NCI-H2196 treated with DMSO at 0.1 percent for 48 hours (cell line): ENCODE results near the gene MCTP2.

ENCODE experiments used
- DNase-seq: peaks from one replicate; lab custom pipeline; 2025; ENCODE audit not compliant: unreplicated experiment; lab: John Stamatoyannopoulos, UW

MCTP2 gene

DNA sequence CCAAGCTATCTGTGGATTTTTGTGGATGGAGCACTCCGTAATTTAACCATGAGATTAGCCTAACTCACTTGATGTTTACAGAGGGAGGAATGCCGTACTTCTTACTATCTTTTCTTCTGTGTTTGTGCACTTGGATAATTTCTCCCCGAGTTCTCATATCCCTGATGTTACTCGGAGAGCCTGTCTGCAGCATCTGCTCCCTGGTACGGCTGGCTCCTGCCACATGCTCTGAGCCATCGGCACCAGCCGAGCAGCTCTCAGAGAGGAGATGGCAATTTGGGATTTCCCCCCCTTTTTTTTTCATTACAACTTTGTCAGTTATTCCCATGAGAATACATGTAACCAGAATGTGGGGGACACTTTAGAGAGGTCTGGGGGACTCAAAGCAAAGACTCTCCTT is 155.0 kb downstream of the MCTP2 start:
- DNase-seq = no peak

DNA sequence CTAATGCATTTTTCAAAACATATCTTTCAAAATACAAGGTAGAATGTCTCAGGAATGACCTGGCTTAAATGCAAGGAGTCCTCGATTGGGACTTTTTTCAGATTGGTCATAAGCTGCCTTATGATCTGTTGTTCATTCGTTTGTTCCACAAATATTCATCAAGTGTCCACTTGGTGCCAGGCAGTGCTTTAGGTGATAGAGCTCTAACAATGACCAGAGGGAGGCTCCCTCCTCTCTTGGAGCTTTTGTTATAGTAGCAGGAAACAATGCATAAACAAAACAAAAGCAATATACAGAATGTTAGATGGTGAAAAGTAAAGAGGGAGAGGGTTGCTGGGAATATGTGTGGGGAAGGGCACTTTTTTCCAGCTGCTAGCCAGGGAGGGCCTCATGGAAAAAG is 156.1 kb downstream of the MCTP2 start:
- DNase-seq = no peak

GRCh38 chr15:94387849-94388441 is 156.6 kb downstream of the MCTP2 start:
- DNase-seq = no peak

- no peak for DNase-seq
These were observed 164.3 kb downstream of the MCTP2 start for GRCh38 chr15:94395640-94396039.

DNA sequence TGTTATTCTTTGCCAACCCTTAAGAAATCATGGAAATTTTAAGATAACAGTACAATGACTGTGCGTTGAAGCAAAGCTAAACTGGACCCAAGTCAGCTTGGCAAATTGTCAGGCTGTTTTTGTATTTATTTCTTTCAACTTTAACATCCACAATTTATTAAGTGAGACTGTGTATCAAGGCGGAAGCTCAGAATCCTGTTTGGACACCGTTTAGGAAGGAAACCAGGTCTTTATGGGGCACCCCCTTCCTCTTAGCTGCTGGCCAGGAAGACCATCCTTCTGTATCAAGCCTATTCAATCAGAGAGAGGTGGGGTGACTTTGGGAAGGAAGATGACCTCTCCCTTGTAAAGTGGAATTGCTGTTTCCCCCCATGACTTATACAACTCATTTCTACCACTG is 166.0 kb downstream of the MCTP2 start:
- DNase-seq = no peak

DNA sequence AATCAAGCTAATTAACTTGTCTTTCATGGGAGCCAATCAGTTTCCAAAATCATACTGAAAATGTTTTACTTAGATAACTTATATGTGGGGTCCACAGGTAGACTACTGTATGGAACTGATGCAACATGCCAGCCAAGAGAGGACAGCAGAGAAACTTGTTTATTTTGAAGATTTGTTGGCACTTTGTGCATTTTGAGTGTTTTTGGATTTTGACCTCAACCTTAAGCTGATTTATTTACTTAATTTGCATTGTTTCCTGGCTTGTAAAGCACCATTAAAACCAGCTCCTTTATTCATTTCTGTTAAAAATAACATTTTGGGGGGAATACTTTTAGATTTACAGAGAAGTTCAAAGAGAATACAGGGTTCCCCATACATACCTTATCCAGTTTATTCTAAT is 166.6 kb downstream of the MCTP2 start:
- DNase-seq = no peak

DNA sequence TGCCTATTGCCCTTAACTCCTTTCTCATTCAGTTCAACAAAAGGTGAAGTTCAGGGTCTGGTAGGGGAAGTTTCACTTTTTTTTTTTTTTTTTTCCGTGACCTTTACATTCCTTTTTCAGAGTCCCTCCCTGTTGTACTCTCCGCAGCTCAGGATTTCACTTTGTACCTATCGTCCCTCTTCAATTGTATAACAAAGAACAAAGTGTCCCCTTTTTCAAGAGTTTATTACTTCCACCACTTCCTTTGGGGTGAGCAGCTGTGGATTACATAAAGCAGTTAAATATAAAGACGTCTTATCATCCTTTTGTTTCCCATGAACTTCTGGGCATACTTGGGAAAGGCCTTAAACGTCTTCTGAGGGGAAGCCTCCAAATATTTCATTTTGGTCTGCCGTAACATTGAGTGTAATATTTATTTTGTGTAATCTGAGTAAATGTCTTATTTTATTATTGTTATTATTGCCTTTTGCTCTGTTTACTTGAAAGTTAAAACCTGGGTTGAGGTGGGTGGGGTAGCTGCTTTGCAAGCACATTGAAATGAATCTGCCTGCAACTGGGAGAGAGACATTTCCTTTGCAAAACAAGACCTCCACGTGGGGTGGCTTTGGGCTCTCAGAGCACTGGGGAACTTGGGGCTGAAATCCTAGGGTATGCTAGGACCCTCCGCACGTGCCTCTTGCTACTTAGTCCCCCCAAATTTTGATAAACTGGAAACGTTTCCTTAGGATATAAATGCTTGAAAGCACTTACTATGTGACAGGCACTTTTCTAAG is 169.4 kb downstream of the MCTP2 start:
- no peak for DNase-seq

- no peak for DNase-seq
These were observed 172.0 kb downstream of the MCTP2 start for GRCh38 chr15:94403331-94403730.

GRCh38 chr15:94404733-94405283 is 173.4 kb downstream of the MCTP2 start:
- no peak for DNase-seq

DNA sequence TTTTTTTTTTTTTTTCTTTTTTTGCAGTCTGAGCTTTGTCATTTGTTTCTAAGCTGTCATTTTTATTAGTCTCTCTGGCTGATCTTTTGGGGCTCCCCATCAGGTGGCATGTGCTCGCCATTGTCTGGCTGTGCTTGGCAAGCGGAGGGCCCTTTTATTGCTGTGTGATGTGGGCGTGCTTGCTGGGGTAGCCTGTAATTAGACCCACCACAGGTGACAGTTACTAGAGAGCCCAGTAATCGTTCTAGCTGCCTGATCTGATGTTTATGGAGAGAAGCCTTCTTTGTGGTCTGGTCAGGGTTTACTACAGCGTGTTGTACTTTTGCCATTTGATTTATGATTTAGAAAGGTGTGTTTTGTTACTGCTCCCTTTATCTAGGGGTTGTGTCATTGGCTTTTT is 179.9 kb downstream of the MCTP2 start:
- no peak for DNase-seq

- no peak for DNase-seq
These were observed 180.5 kb downstream of the MCTP2 start for GRCh38 chr15:94411846-94412245.

GRCh38 chr15:94412979-94413746 is 181.8 kb downstream of the MCTP2 start:
- no peak for DNase-seq

DNA sequence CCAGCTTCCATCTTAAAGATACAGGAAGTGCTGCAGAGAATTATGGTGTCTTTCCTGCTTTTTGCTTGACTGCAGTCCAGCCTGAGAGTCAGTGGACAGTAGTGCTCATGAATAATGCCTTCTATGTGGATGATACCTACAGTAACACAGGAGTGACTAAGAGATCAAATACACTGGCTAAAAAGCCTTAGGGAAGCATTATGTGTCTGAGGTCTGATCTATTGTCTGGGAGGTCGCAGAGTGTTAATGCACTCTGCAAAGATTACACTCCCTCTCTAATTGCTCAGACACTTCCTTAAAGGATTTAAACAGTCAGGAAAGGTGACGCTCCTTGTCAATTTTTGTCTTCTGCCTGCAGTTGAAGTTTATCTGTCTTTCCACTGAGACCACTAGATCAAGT is 183.6 kb downstream of the MCTP2 start:
- DNase-seq = no peak

DNA sequence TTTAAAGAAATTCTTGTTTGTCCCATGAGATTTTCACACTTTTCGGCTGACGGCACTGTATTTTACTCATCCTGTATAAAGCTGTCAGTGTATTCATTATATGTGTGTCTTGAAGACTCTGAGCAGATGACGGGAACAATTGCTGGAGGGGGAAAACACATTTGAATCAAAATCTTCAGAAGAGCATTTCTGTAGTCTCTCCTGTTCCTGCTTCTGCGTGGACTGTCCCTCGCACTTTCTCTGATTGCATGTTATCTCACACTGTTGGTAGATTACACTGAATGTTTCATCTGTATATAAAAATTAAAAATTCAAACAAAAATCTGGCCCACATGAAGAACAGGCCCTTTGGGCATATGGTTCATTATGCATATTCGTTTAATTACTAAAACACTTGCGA is 184.9 kb downstream of the MCTP2 start:
- no peak for DNase-seq

- DNase-seq = no peak
These were observed 185.5 kb downstream of the MCTP2 start for GRCh38 chr15:94416820-94417219.

- DNase-seq = no peak
These were observed 186.3 kb downstream of the MCTP2 start for GRCh38 chr15:94417501-94418293.

DNA sequence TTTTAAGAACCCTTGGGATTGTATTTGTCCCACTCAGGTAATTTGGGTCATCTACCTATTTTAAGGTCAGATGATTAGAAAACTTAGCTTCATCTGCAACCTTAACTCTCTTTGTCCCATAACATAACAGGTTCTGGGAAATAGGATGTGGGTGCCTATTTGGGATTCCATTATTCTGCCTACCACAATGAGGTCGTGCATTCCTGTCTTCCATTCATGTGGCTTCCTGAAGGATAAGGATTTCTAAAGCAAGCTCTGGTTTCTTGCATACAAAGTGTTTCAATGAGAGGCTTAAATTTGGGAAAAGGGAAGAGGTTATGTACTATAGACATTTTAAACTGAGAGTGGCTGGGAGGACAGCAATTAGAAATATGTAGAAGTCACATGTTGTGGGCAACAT is 190.3 kb downstream of the MCTP2 start:
- no peak for DNase-seq

DNA sequence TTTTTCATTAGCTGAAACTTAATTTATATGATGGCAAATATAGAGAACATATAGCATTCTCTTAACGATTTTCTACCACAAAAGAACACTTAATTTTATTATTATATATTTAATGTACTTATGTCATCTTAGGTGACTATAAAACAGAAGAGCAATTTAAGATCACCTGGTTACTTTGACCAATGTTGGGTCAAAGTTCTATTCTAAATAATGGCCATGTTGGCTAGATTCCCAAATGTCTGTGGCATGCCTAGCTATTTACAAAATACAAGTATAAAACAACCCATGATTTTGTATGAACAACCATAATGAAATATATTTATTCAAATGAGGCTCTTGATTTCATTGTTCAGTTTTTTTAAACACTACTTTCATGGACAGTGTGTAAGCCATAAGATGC is 200.9 kb downstream of the MCTP2 start:
- DNase-seq = no peak

GRCh38 chr15:94439158-94439557 is 207.8 kb downstream of the MCTP2 start:
- no peak for DNase-seq

DNA sequence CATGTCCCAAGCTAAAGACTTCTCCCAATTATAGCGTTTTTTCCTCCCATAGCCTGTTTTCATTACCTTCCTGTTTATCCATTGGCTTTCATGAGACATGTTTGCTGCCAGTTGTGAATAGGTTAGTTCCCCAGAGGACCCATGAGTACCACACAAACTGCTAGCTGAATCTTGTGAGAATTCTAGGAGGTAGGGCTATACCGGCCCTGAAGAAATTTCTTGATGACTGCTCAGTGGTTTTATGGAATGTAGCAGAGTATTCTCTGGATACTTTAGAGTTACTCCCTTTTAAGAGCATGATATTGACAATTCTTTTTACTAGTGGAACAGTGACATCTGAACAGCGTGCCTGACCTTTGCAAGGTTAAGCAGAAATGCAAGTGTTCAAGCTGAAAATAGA is 210.4 kb downstream of the MCTP2 start:
- DNase-seq = no peak

DNA sequence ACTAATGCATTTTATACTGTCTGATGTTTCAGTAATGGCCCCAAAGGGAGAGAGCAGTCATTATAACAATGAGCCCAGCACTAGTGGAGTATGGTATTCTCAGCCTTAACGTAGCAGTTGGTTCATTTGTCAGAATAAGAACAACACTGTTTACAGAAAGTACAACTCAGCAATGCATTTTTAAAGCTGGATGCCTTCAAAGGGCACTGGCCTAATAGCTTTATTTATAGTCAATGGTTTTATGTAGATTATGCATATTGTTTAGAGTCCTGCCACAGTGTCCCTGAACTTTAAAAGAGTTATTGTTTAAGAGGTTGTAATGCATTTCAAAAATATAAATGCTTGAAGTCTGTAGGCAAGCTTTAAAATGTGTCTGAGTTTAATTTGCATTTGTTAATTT is 211.1 kb downstream of the MCTP2 start:
- DNase-seq = no peak
